Activated CD4-positive, alpha-beta memory T cell treated with anti-CD3 and anti-CD28 coated beads for 36 hours (primary cell): ENCODE data around the gene NUDT16. TPM values are rescaled to one million over a fixed set of nuclear protein-coding genes. Genes with fewer than 3 reads are reported as not detected.
"Not testable (repeated sequence)": the region's sequence is repeated elsewhere in the genome, so short reads cannot be mapped to it uniquely, and the experiment has no call there.

Experiments
- CTCF ChIA-PET: fragments of 350-600 bp; sonication (Branson Sonifier 250); formaldehyde crosslinking; loops from one replicate; lab custom pipeline; 2021; ENCODE audit warnings: antibody characterized with exemption, inconsistent platforms; lab: Charles Lee
- POLR2A ChIA-PET: fragments of 350-600 bp; sonication (Branson Sonifier 250); formaldehyde crosslinking; loops from one replicate; lab custom pipeline; 2021; ENCODE audit warnings: antibody characterized with exemption; lab: Charles Lee
- DNase-seq: peaks from one replicate; pipeline ENCODE4 v3.0.0-alpha.2; 2020
- H3K27ac Mint-ChIP-seq: one replicate; pipeline ENCODE4 v1.8.0; 2021; ENCODE audit warnings: mixed read lengths
- H3K27me3 Mint-ChIP-seq: one replicate; pipeline ENCODE4 v1.8.0; 2021; ENCODE audit warnings: mixed read lengths
- H3K36me3 Mint-ChIP-seq: one replicate; pipeline ENCODE4 v1.8.0; 2021; ENCODE audit warnings: mixed read lengths
- H3K4me1 Mint-ChIP-seq: one replicate; pipeline ENCODE4 v1.8.0; 2021; ENCODE audit warnings: low read depth, mixed read lengths
- H3K4me3 Mint-ChIP-seq: one replicate; pipeline ENCODE4 v1.8.0; 2021; ENCODE audit warnings: mild to moderate bottlenecking, mixed read lengths
- H3K9me3 Mint-ChIP-seq: one replicate; pipeline ENCODE4 v1.8.0; 2021; ENCODE audit warnings: mixed read lengths
- intact Hi-C: fragments of 100-400 bp; cut with micrococcal nuclease; formaldehyde crosslinking; loops from one replicate; pipeline ENCODE4 v1.15.1; 2023
- total RNA-seq, 2 experiments: library from RNA; stranded (reverse); gene quantifications; one replicate each; pipeline ENCODE4 v1.2.3, GENCODE V29; 2021

Gene NUDT16
- total RNA-seq, 2 experiments from 2014 or later = 7.4 to 8.6 TPM

- DNase-seq = no peak
- peaks cover 38% of the 10 kb centered on the region for H3K27me3 Mint-ChIP-seq
- no peak overlapping the region for H3K27ac Mint-ChIP-seq
- no peaks in the 10 kb centered on the region for H3K36me3 Mint-ChIP-seq
- H3K9me3 Mint-ChIP-seq = no peaks in the 10 kb centered on the region
- intact Hi-C loops = no loop called here
- ChIA-PET POLR2A (no interaction called here), CTCF (no interaction called here)
- peaks cover 12% of the 10 kb centered on the region for H3K4me1 Mint-ChIP-seq
- no peak overlapping the region for H3K4me3 Mint-ChIP-seq
These were observed 21.3 kb upstream of the NUDT16 start for GRCh38 chr3:131360191-131360755.

- peaks cover 12% of the 10 kb centered on the region for H3K4me1 Mint-ChIP-seq
- H3K9me3 Mint-ChIP-seq, CTCF ChIA-PET, POLR2A ChIA-PET, H3K27ac Mint-ChIP-seq, intact Hi-C loops, H3K36me3 Mint-ChIP-seq: not testable (repeated sequence)
- H3K4me3 Mint-ChIP-seq = peak overlapping the region; percentile 6
- DNase-seq = peak; percentile 38
- peaks cover 43% of the 10 kb centered on the region for H3K27me3 Mint-ChIP-seq
These were observed 20.5 kb upstream of the NUDT16 start for GRCh38 chr3:131361066-131361463.

GRCh38 chr3:131361464-131362421 is 19.8 kb upstream of the NUDT16 start:
- DNase-seq = peak; percentile 45
- no peaks in the 10 kb centered on the region for H3K36me3 Mint-ChIP-seq

GRCh38 chr3:131363275-131363674 is 18.3 kb upstream of the NUDT16 start:
- CTCF ChIA-PET = no interaction called here
- Mint-ChIP-seq H3K9me3 (peaks cover 2% of the 10 kb centered on the region), H3K36me3 (no peaks in the 10 kb centered on the region), H3K27ac (no peak overlapping the region), H3K27me3 (peaks cover 44% of the 10 kb centered on the region), H3K4me3 (no peak overlapping the region), H3K4me1 (peaks cover 12% of the 10 kb centered on the region)
- no peak for DNase-seq
- intact Hi-C loops = no loop called here
- POLR2A ChIA-PET = no interaction called here

More at GRCh38 chr3:131361464-131362421, 19.8 kb upstream of the NUDT16 start:
- Mint-ChIP-seq H3K27ac (no peak overlapping the region), H3K4me1 (peaks cover 12% of the 10 kb centered on the region), H3K9me3 (no peaks in the 10 kb centered on the region), H3K4me3 (peak overlapping the region; percentile 50), H3K27me3 (peaks cover 41% of the 10 kb centered on the region)
- ChIA-PET CTCF (no interaction called here), POLR2A (no interaction called here)
- intact Hi-C loops = no loop called here

GRCh38 chr3:131370935-131371687 is 10.5 kb upstream of the NUDT16 start:
- CTCF ChIA-PET = interaction anchor here (0.6 kb wide), 1 partner anchor 324 kb away, joined by 3 read pairs; no protein-coding TSS in a partner anchor
- no peak overlapping the region for H3K27ac Mint-ChIP-seq
- no peaks in the 10 kb centered on the region for H3K36me3 Mint-ChIP-seq
- no peak overlapping the region for H3K4me3 Mint-ChIP-seq
- peaks cover 4% of the 10 kb centered on the region for H3K4me1 Mint-ChIP-seq
- H3K9me3 Mint-ChIP-seq = peaks cover 2% of the 10 kb centered on the region
- H3K27me3 Mint-ChIP-seq = peaks cover 3% of the 10 kb centered on the region
- DNase-seq = no peak
- intact Hi-C loops = no loop called here
- POLR2A ChIA-PET = no interaction called here

- ChIA-PET POLR2A (no interaction called here), CTCF (interaction anchor here (0.6 kb wide), 1 partner anchor 324 kb away, joined by 3 read pairs; no protein-coding TSS in a partner anchor)
- no peak overlapping the region for H3K27ac Mint-ChIP-seq
These were observed 9.9 kb upstream of the NUDT16 start for GRCh38 chr3:131371688-131372066.

GRCh38 chr3:131374741-131375140 is 6.8 kb upstream of the NUDT16 start:
- H3K27me3 Mint-ChIP-seq = no peaks in the 10 kb centered on the region
- no peak for DNase-seq
- H3K27ac Mint-ChIP-seq = no peak overlapping the region
- no peaks in the 10 kb centered on the region for H3K36me3 Mint-ChIP-seq
- H3K4me1 Mint-ChIP-seq = peaks cover 4% of the 10 kb centered on the region
- no peak overlapping the region for H3K4me3 Mint-ChIP-seq
- ChIA-PET CTCF (no interaction called here), POLR2A (no interaction called here)
- no peaks in the 10 kb centered on the region for H3K9me3 Mint-ChIP-seq
- intact Hi-C loops = no loop called here

More at GRCh38 chr3:131371688-131372066, 9.9 kb upstream of the NUDT16 start:
- no peaks in the 10 kb centered on the region for H3K36me3 Mint-ChIP-seq
- intact Hi-C loops = no loop called here
- no peak overlapping the region for H3K4me3 Mint-ChIP-seq
- H3K9me3 Mint-ChIP-seq = peaks cover 2% of the 10 kb centered on the region
- H3K27me3 Mint-ChIP-seq = peaks cover 3% of the 10 kb centered on the region
- peaks cover 4% of the 10 kb centered on the region for H3K4me1 Mint-ChIP-seq
- no peak for DNase-seq

- peaks cover 15% of the 10 kb centered on the region for H3K4me1 Mint-ChIP-seq
- ChIA-PET CTCF (interaction anchor here (1.3 to 1.5 kb wide), 2 partner anchors 347 to 487 kb away, joined by 4 to 5 read pairs; partner anchors contain the start of gene ATP2C1), POLR2A (interaction anchor here (0.8 to 0.9 kb wide), 2 partner anchors 357 to 484 kb away, joined by 3 read pairs; no protein-coding TSS in a partner anchor)
- peak overlapping the region; percentile 93 for H3K4me3 Mint-ChIP-seq
- not testable (repeated sequence) for DNase-seq, H3K27me3 Mint-ChIP-seq, H3K9me3 Mint-ChIP-seq
- peaks cover 11% of the 10 kb centered on the region for H3K36me3 Mint-ChIP-seq
- intact Hi-C loops = loop anchor here (1.0 to 10.0 kb wide), 6 partner anchors 94 to 1036 kb away; partner anchors contain the start of genes ASTE1, DNAJC13, MRPL3 and NEK11
- peak overlapping the region; percentile 84 for H3K27ac Mint-ChIP-seq
These were observed 641 bp upstream of the NUDT16 start for GRCh38 chr3:131380821-131381444.

GRCh38 chr3:131386429-131387165 is 5.0 kb downstream of the NUDT16 start:
- Mint-ChIP-seq H3K4me1 (peaks cover 21% of the 10 kb centered on the region), H3K27me3 (no peaks in the 10 kb centered on the region), H3K4me3 (no peak overlapping the region), H3K9me3 (no peaks in the 10 kb centered on the region), H3K36me3 (peaks cover 15% of the 10 kb centered on the region), H3K27ac (no peak overlapping the region)
- ChIA-PET CTCF (no interaction called here), POLR2A (no interaction called here)
- intact Hi-C loops = loop anchor here (10.0 kb wide), 2 partner anchors 88 to 642 kb away; partner anchors contain the start of gene PIK3R4
- peak; percentile 30 for DNase-seq

GRCh38 chr3:131387796-131388489 is 6.4 kb downstream of the NUDT16 start:
- H3K27ac Mint-ChIP-seq = no peak overlapping the region
- H3K9me3 Mint-ChIP-seq = no peaks in the 10 kb centered on the region
- H3K4me3 Mint-ChIP-seq = no peak overlapping the region
- no peak for DNase-seq
- H3K36me3 Mint-ChIP-seq = peaks cover 15% of the 10 kb centered on the region
- H3K4me1 Mint-ChIP-seq = peaks cover 15% of the 10 kb centered on the region
- H3K27me3 Mint-ChIP-seq = no peaks in the 10 kb centered on the region
- intact Hi-C loops = loop anchor here (10.0 kb wide), 2 partner anchors 87 to 643 kb away; partner anchors contain the start of gene PIK3R4
- CTCF ChIA-PET = no interaction called here
- POLR2A ChIA-PET = no interaction called here
